ENCODE results near the gene BBX.

DNA sequence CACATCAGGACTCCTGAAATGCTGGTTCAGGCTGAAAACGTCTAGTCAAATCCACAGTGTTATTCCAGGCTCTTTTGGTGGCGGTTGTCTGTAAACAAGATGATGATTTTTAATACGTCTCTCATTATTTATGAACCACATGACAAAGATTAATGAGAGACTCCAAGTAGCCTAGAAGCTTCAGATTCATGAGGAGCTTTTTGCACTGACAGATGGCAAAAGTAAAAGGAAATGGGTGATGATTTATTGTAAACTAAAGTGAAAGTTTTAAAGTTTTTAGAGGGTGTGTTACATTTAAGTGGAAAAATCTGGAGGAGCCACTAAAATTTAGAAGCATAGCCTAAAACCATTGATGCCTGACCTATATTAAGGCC is 77.0 kb downstream of the BBX start:
- TF ChIP-seq CEBPB (IDR thresholded peaks at IDR 0.05) (no peak), YY1 (IDR thresholded peaks at IDR 0.05; ENCODE audit: low read depth) (no peak), CREB1 (IDR thresholded peaks at IDR 0.05; ENCODE audit: low read depth) (no peak), TAF1 (IDR thresholded peaks at IDR 0.05; ENCODE audit: low read depth) (no peak), TEAD4 (IDR thresholded peaks at IDR 0.05) (no peak), RAD21 (IDR thresholded peaks at IDR 0.05; ENCODE audit: low read depth) (no peak)
- TF ChIP-seq, protein P1, sequence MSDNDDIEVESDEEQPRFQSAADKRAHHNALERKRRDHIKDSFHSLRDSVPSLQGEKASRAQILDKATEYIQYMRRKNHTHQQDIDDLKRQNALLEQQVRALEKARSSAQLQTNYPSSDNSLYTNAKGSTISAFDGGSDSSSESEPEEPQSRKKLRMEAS (IDR thresholded peaks at IDR 0.05) = no peak
- TF ChIP-seq, protein P2, sequence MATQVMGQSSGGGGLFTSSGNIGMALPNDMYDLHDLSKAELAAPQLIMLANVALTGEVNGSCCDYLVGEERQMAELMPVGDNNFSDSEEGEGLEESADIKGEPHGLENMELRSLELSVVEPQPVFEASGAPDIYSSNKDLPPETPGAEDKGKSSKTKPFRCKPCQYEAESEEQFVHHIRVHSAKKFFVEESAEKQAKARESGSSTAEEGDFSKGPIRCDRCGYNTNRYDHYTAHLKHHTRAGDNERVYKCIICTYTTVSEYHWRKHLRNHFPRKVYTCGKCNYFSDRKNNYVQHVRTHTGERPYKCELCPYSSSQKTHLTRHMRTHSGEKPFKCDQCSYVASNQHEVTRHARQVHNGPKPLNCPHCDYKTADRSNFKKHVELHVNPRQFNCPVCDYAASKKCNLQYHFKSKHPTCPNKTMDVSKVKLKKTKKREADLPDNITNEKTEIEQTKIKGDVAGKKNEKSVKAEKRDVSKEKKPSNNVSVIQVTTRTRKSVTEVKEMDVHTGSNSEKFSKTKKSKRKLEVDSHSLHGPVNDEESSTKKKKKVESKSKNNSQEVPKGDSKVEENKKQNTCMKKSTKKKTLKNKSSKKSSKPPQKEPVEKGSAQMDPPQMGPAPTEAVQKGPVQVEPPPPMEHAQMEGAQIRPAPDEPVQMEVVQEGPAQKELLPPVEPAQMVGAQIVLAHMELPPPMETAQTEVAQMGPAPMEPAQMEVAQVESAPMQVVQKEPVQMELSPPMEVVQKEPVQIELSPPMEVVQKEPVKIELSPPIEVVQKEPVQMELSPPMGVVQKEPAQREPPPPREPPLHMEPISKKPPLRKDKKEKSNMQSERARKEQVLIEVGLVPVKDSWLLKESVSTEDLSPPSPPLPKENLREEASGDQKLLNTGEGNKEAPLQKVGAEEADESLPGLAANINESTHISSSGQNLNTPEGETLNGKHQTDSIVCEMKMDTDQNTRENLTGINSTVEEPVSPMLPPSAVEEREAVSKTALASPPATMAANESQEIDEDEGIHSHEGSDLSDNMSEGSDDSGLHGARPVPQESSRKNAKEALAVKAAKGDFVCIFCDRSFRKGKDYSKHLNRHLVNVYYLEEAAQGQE (IDR thresholded peaks at IDR 0.05; ENCODE audit: low read depth) = no peak
